GM23248 (cell line): ENCODE data around the gene CDH4. TPM values are rescaled to one million over a fixed set of nuclear protein-coding genes. Genes with fewer than 3 reads are reported as not detected.

Source experiments
- DNase-seq: peaks from one replicate; pipeline ENCODE4 v3.0.0-alpha.2; 2015
- H2AFZ ChIP-seq: fragments of 200-600 bp; sonication (generic); 2 replicates; pipeline ENCODE4 v1.6.1; 2016; ENCODE audit warnings: antibody characterized with exemption
- H3F3A ChIP-seq: fragments of 200-600 bp; sonication (generic); 2 replicates; pipeline ENCODE4 v1.6.1; 2016; ENCODE audit warnings: mild to moderate bottlenecking, antibody characterized with exemption, mixed run types; ENCODE audit not compliant: insufficient read depth
- H3K27ac ChIP-seq: fragments of 200-600 bp; sonication (generic); 2 replicates; pipeline ENCODE4 v1.5.1; 2016; ENCODE audit warnings: mild to moderate bottlenecking
- H3K27me3 ChIP-seq: fragments of 200-600 bp; sonication (generic); replicated peaks from 2 replicates; pipeline ENCODE4 v1.6.1; 2016; ENCODE audit warnings: mild to moderate bottlenecking; ENCODE audit not compliant: insufficient read depth
- H3K36me3 ChIP-seq: fragments of 200-600 bp; sonication (generic); 2 replicates; pipeline ENCODE4 v1.6.1; 2016; ENCODE audit warnings: low read depth, mild to moderate bottlenecking
- H3K4me1 ChIP-seq: fragments of 200-600 bp; sonication (generic); 2 replicates; pipeline ENCODE4 v1.6.1; 2016; ENCODE audit warnings: mild to moderate bottlenecking; ENCODE audit not compliant: insufficient read depth
- H3K4me2 ChIP-seq: fragments of 200-600 bp; sonication (generic); one replicate; pipeline ENCODE4 v1.6.1; 2016; ENCODE audit warnings: mild to moderate bottlenecking; ENCODE audit not compliant: unreplicated experiment
- H3K4me3 ChIP-seq: fragments of 200-600 bp; sonication (generic); 2 replicates; pipeline ENCODE4 v1.5.1; 2016; ENCODE audit warnings: mild to moderate bottlenecking
- H3K79me2 ChIP-seq: fragments of 200-600 bp; sonication (generic); 2 replicates; pipeline ENCODE4 v1.6.1; 2016; ENCODE audit warnings: mild to moderate bottlenecking; ENCODE audit not compliant: insufficient read depth
- H3K9ac ChIP-seq: fragments of 200-600 bp; sonication (generic); 2 replicates; pipeline ENCODE4 v1.6.1; 2016; ENCODE audit warnings: mild to moderate bottlenecking
- H3K9me2 ChIP-seq: fragments of 200-600 bp; sonication (generic); 2 replicates; pipeline ENCODE4 v1.6.1; 2016; ENCODE audit warnings: mixed run types, mild to moderate bottlenecking, moderate library complexity; ENCODE audit not compliant: insufficient read depth
- H3K9me3 ChIP-seq: fragments of 200-600 bp; sonication (generic); one replicate; pipeline ENCODE4 v1.6.1; 2017; ENCODE audit warnings: low read depth
- H4K20me1 ChIP-seq: fragments of 200-600 bp; sonication (generic); 2 replicates; pipeline ENCODE4 v1.6.0; 2016; ENCODE audit not compliant: insufficient read depth
- EZH2 ChIP-seq: fragments of 200-600 bp; sonication (generic); IDR thresholded peaks from 2 replicates; pipeline ENCODE4 v1.6.1; 2018; ENCODE audit warnings: antibody characterized with exemption, mild to moderate bottlenecking; ENCODE audit not compliant: insufficient read depth, poor library complexity, severe bottlenecking
- EZH2phosphoT487 ChIP-seq: fragments of 200-600 bp; sonication (generic); IDR thresholded peaks from 2 replicates; pipeline ENCODE4 v1.6.1; 2018; ENCODE audit warnings: antibody characterized with exemption, moderate library complexity, mild to moderate bottlenecking, low read depth; ENCODE audit not compliant: insufficient read depth
- WGBS, 2 experiments: methylation state at CpG; one replicate each; pipeline ENCODE4 v1.1.6; 2015 to 2017; ENCODE audit warnings: low lambda C conversion rate in 2 of 2, low coverage in 1 of 2; ENCODE audit errors: missing lambda C conversion rate in 2 of 2; 5-methylcytosine and 5-hydroxymethylcytosine counted together
- in situ Hi-C: fragments of 300-500 bp; cut with MboI; formaldehyde crosslinking; loops from 2 replicates; pipeline ENCODE4 v1.15.0; 2020
- polyA plus RNA-seq: library from polyadenylated mRNA; unstranded; fragments of >200 nt; fragmentation: Nextera tagmentation; extraction: Ambion mirVana; gene quantifications from 2 replicates; pipeline ENCODE4 v1.2.1, GENCODE V29; 2016
- total RNA-seq: library from RNA; depleted of rRNA; stranded (reverse); fragments of >200 nt; shearing (Covaris generic); gene quantifications from 2 replicates; pipeline ENCODE4 v1.2.3, GENCODE V29; 2014

Gene CDH4
- total and polyA plus RNA-seq, 2 experiments from 2014 or later: 1.1 to 3.9 TPM

- H4K20me1 ChIP-seq: no peaks in the 10 kb centered on the region
- no peaks in the 10 kb centered on the region for H3K9me2 ChIP-seq
- H3K27me3 ChIP-seq: peaks cover 9% of the 10 kb centered on the region
- H3K4me2 ChIP-seq: no peak overlapping the region
- no peak overlapping the region for H2AFZ ChIP-seq
- H3K9ac ChIP-seq: no peak overlapping the region
- no peak overlapping the region for H3K27ac ChIP-seq
- H3K9me3 ChIP-seq: no peaks in the 10 kb centered on the region
- no peak for DNase-seq
- H3K4me1 ChIP-seq: no peaks in the 10 kb centered on the region
- H3K4me3 ChIP-seq: no peak overlapping the region
- in situ Hi-C loops: no loop called here
- H3K79me2 ChIP-seq: no peaks in the 10 kb centered on the region
- no peaks in the 10 kb centered on the region for H3K36me3 ChIP-seq
- TF ChIP-seq EZH2 (no peak), EZH2phosphoT487 (no peak)
- no peaks in the 10 kb centered on the region for H3F3A ChIP-seq
- 41 to 48% methylated on average over 7 of the region's 7 CpGs for WGBS, 2 experiments
Measured at GRCh38 chr20:61813791-61814190, 561.7 kb downstream of the CDH4 start.

GRCh38 chr20:61814244-61814643, 562.2 kb downstream of the CDH4 start:
- H3K27ac ChIP-seq: no peak overlapping the region
- DNase-seq: no peak
- no peaks in the 10 kb centered on the region for H3K4me1 ChIP-seq
- H3K36me3 ChIP-seq: no peaks in the 10 kb centered on the region
- 59 to 62% methylated on average over 11 of the region's 11 CpGs for WGBS, 2 experiments
- H3F3A ChIP-seq: no peaks in the 10 kb centered on the region
- no peaks in the 10 kb centered on the region for H3K9me3 ChIP-seq
- H2AFZ ChIP-seq: no peak overlapping the region
- no peak overlapping the region for H3K4me3 ChIP-seq
- no peak overlapping the region for H3K4me2 ChIP-seq
- no peak overlapping the region for H3K9ac ChIP-seq
- no peaks in the 10 kb centered on the region for H3K9me2 ChIP-seq
- no peaks in the 10 kb centered on the region for H4K20me1 ChIP-seq
- no peak for TF ChIP-seq EZH2
- TF ChIP-seq EZH2phosphoT487: no peak
- peaks cover 5% of the 10 kb centered on the region for H3K27me3 ChIP-seq
- in situ Hi-C loops: no loop called here
- no peaks in the 10 kb centered on the region for H3K79me2 ChIP-seq

GRCh38 chr20:61814726-61815125, 562.7 kb downstream of the CDH4 start:
- Histone ChIP-seq H4K20me1 (no peaks in the 10 kb centered on the region), H3K27ac (no peak overlapping the region), H3K9me2 (no peaks in the 10 kb centered on the region), H2AFZ (no peak overlapping the region), H3K27me3 (peaks cover under 1% of the 10 kb centered on the region), H3K9me3 (no peaks in the 10 kb centered on the region), H3K9ac (no peak overlapping the region), H3K4me1 (no peaks in the 10 kb centered on the region), H3K36me3 (no peaks in the 10 kb centered on the region), H3K79me2 (no peaks in the 10 kb centered on the region), H3K4me2 (no peak overlapping the region), H3F3A (no peaks in the 10 kb centered on the region), H3K4me3 (no peak overlapping the region)
- TF ChIP-seq EZH2phosphoT487: no peak
- TF ChIP-seq EZH2: no peak
- DNase-seq: no peak
- in situ Hi-C loops: no loop called here
- WGBS, 2 experiments: 34 to 45% methylated on average over 8 to 9 of the region's 9 CpGs

- H4K20me1 ChIP-seq: no peaks in the 10 kb centered on the region
- H3K4me1 ChIP-seq: no peaks in the 10 kb centered on the region
- H3K9me2 ChIP-seq: no peaks in the 10 kb centered on the region
- no peaks in the 10 kb centered on the region for H3K79me2 ChIP-seq
- no peaks in the 10 kb centered on the region for H3K9me3 ChIP-seq
- WGBS, 2 experiments: 54 to 69% methylated on average over 15 of the region's 15 CpGs
- no peak for DNase-seq
- H3K27me3 ChIP-seq: no peaks in the 10 kb centered on the region; the same call in none of the 2 replicates
- H2AFZ ChIP-seq: no peak overlapping the region
- in situ Hi-C loops: no loop called here
- TF ChIP-seq EZH2phosphoT487 (no peak), EZH2 (no peak)
- H3K4me2 ChIP-seq: no peak overlapping the region
- H3F3A ChIP-seq: no peaks in the 10 kb centered on the region
- H3K9ac ChIP-seq: no peak overlapping the region
- H3K27ac ChIP-seq: no peak overlapping the region
- no peak overlapping the region for H3K4me3 ChIP-seq
- H3K36me3 ChIP-seq: no peaks in the 10 kb centered on the region
Measured at GRCh38 chr20:61815176-61815575, 563.1 kb downstream of the CDH4 start.

- Histone ChIP-seq H3K9me3 (no peaks in the 10 kb centered on the region), H3K27ac (no peak overlapping the region), H3K79me2 (no peaks in the 10 kb centered on the region), H3K9ac (no peak overlapping the region), H3K4me2 (no peak overlapping the region), H2AFZ (no peak overlapping the region), H3K36me3 (no peaks in the 10 kb centered on the region), H3F3A (no peaks in the 10 kb centered on the region), H3K9me2 (no peaks in the 10 kb centered on the region), H4K20me1 (no peaks in the 10 kb centered on the region), H3K27me3 (no peaks in the 10 kb centered on the region; the same call in none of the 2 replicates), H3K4me3 (no peak overlapping the region), H3K4me1 (no peaks in the 10 kb centered on the region)
- DNase-seq: no peak
- in situ Hi-C loops: no loop called here
- TF ChIP-seq EZH2 (no peak), EZH2phosphoT487 (no peak)
- WGBS, 2 experiments: 58 to 59% methylated on average over 12 of the region's 12 CpGs
Measured at GRCh38 chr20:61815678-61816077, 563.6 kb downstream of the CDH4 start.
